ENCODE measurements around the gene KRT85. TPM values are rescaled to one million over a fixed set of nuclear protein-coding genes. Genes with fewer than 3 reads are reported as not detected.

KRT85 gene
- total and polyA plus RNA-seq, 2 experiments from 2014 or later: not detected

GRCh38 chr12:52368508-52368907 lies 1.2 kb upstream of the KRT85 start:
- TF ChIP-seq EZH2phosphoT487 (IDR thresholded peaks at IDR 0.05; ENCODE audit: insufficient read depth, low read depth) (no peak), EZH2 (IDR thresholded peaks at IDR 0.05; ENCODE audit: insufficient read depth, poor library complexity, severe bottlenecking) (no peak)
- peaks cover 37% of the 10 kb centered on the region for H3K27me3 ChIP-seq (replicated peaks; ENCODE audit: insufficient read depth)
- H3K27ac ChIP-seq: no peak overlapping the region
- no peaks in the 10 kb centered on the region for H4K20me1 ChIP-seq (ENCODE audit: insufficient read depth)
- H3K9me3 ChIP-seq (ENCODE audit: low read depth): no peaks in the 10 kb centered on the region
- H3K79me2 ChIP-seq (ENCODE audit: insufficient read depth): no peaks in the 10 kb centered on the region
- WGBS, 2 experiments (ENCODE audit: low coverage in 1 of 2, low lambda C conversion rate in 2 of 2, missing lambda C conversion rate in 2 of 2): 66 to 73% methylated on average over 3 of the region's 3 CpGs
- no peak overlapping the region for H2AFZ ChIP-seq
- in situ Hi-C loops (cut with MboI): no loop called here
- DNase-seq: no peak
- H3K4me2 ChIP-seq (ENCODE audit: unreplicated experiment): no peak overlapping the region
- H3F3A ChIP-seq (ENCODE audit: insufficient read depth): no peaks in the 10 kb centered on the region
- 0 out of 2 replicates have a peak, but pooled peaks cover 2% of the 10 kb centered on the region for H3K4me1 ChIP-seq (ENCODE audit: insufficient read depth)
- H3K9me2 ChIP-seq (ENCODE audit: insufficient read depth): no peaks in the 10 kb centered on the region
- no peaks in the 10 kb centered on the region for H3K36me3 ChIP-seq (ENCODE audit: low read depth)
- no peak overlapping the region for H3K4me3 ChIP-seq
- H3K9ac ChIP-seq: no peak overlapping the region

GRCh38 chr12:52367876-52368275 lies 595 bp upstream of the KRT85 start:
- Histone ChIP-seq H3K9me3 (ENCODE audit: low read depth) (no peaks in the 10 kb centered on the region), H3K4me3 (no peak overlapping the region)

GRCh38 chr12:52364901-52365489 lies 2.3 kb downstream of the KRT85 start:
- Histone ChIP-seq H3K9ac (no peak overlapping the region), H3F3A (ENCODE audit: insufficient read depth) (no peaks in the 10 kb centered on the region), H3K27ac (no peak overlapping the region), H3K4me3 (no peak overlapping the region), H3K79me2 (ENCODE audit: insufficient read depth) (no peaks in the 10 kb centered on the region), H3K27me3 (replicated peaks; ENCODE audit: insufficient read depth) (peaks cover 42% of the 10 kb centered on the region), H3K4me1 (ENCODE audit: insufficient read depth) (no peaks in the 10 kb centered on the region), H3K9me3 (ENCODE audit: low read depth) (no peaks in the 10 kb centered on the region), H3K36me3 (ENCODE audit: low read depth) (no peaks in the 10 kb centered on the region), H3K4me2 (ENCODE audit: unreplicated experiment) (no peak overlapping the region), H4K20me1 (ENCODE audit: insufficient read depth) (no peaks in the 10 kb centered on the region), H3K9me2 (ENCODE audit: insufficient read depth) (no peaks in the 10 kb centered on the region), H2AFZ (no peak overlapping the region)
- in situ Hi-C loops (cut with MboI): no loop called here
- TF ChIP-seq EZH2 (IDR thresholded peaks at IDR 0.05; ENCODE audit: insufficient read depth, poor library complexity, severe bottlenecking) (no peak), EZH2phosphoT487 (IDR thresholded peaks at IDR 0.05; ENCODE audit: insufficient read depth, low read depth) (no peak)
- WGBS, 2 experiments (ENCODE audit: low coverage in 1 of 2, low lambda C conversion rate in 2 of 2, missing lambda C conversion rate in 2 of 2): 81 to 82% methylated on average over 14 of the region's 14 CpGs
- DNase-seq: no peak

More at GRCh38 chr12:52367876-52368275, 595 bp upstream of the KRT85 start:
- TF ChIP-seq EZH2phosphoT487 (IDR thresholded peaks at IDR 0.05; ENCODE audit: insufficient read depth, low read depth): no peak
- no peak for TF ChIP-seq EZH2 (IDR thresholded peaks at IDR 0.05; ENCODE audit: insufficient read depth, poor library complexity, severe bottlenecking)
- H3K9me2 ChIP-seq (ENCODE audit: insufficient read depth): no peaks in the 10 kb centered on the region
- no peak overlapping the region for H3K9ac ChIP-seq
- no peak overlapping the region for H3K4me2 ChIP-seq (ENCODE audit: unreplicated experiment)
- no peaks in the 10 kb centered on the region for H3F3A ChIP-seq (ENCODE audit: insufficient read depth)
- no peaks in the 10 kb centered on the region for H3K79me2 ChIP-seq (ENCODE audit: insufficient read depth)
- H4K20me1 ChIP-seq (ENCODE audit: insufficient read depth): no peaks in the 10 kb centered on the region
- H3K27ac ChIP-seq: no peak overlapping the region
- peaks cover 37% of the 10 kb centered on the region for H3K27me3 ChIP-seq (replicated peaks; ENCODE audit: insufficient read depth)
- H2AFZ ChIP-seq: no peak overlapping the region
- in situ Hi-C loops (cut with MboI): no loop called here
- WGBS, 2 experiments (ENCODE audit: low coverage in 1 of 2, low lambda C conversion rate in 2 of 2, missing lambda C conversion rate in 2 of 2): 59 to 76% methylated on average over 6 of the region's 6 CpGs
- 0 out of 2 replicates have a peak, but pooled peaks cover 2% of the 10 kb centered on the region for H3K4me1 ChIP-seq (ENCODE audit: insufficient read depth)
- DNase-seq: no peak
- no peaks in the 10 kb centered on the region for H3K36me3 ChIP-seq (ENCODE audit: low read depth)

- no peak for DNase-seq
- no peaks in the 10 kb centered on the region for H3F3A ChIP-seq (ENCODE audit: insufficient read depth)
- H2AFZ ChIP-seq: no peak overlapping the region
- H3K9me2 ChIP-seq (ENCODE audit: insufficient read depth): no peaks in the 10 kb centered on the region
- H3K27ac ChIP-seq: no peak overlapping the region
- in situ Hi-C loops (cut with MboI): no loop called here
- H3K4me3 ChIP-seq: no peak overlapping the region
- no peak overlapping the region for H3K9ac ChIP-seq
- H3K4me1 ChIP-seq (ENCODE audit: insufficient read depth): no peaks in the 10 kb centered on the region
- TF ChIP-seq EZH2phosphoT487 (IDR thresholded peaks at IDR 0.05; ENCODE audit: insufficient read depth, low read depth) (no peak), EZH2 (IDR thresholded peaks at IDR 0.05; ENCODE audit: insufficient read depth, poor library complexity, severe bottlenecking) (no peak)
- H3K79me2 ChIP-seq (ENCODE audit: insufficient read depth): no peaks in the 10 kb centered on the region
- 41 to 49% methylated on average over 7 of the region's 7 CpGs for WGBS, 2 experiments (ENCODE audit: low coverage in 1 of 2, low lambda C conversion rate in 2 of 2, missing lambda C conversion rate in 2 of 2)
- H3K27me3 ChIP-seq (replicated peaks; ENCODE audit: insufficient read depth): peaks cover 42% of the 10 kb centered on the region
- no peaks in the 10 kb centered on the region for H3K36me3 ChIP-seq (ENCODE audit: low read depth)
- no peaks in the 10 kb centered on the region for H3K9me3 ChIP-seq (ENCODE audit: low read depth)
- H3K4me2 ChIP-seq (ENCODE audit: unreplicated experiment): no peak overlapping the region
- H4K20me1 ChIP-seq (ENCODE audit: insufficient read depth): no peaks in the 10 kb centered on the region
Observed at GRCh38 chr12:52364061-52364460, 3.2 kb downstream of the KRT85 start.
